GM18505 (cell line): ENCODE data around the gene PTPRN2.
"Not testable (repeated sequence)": the region's sequence is repeated elsewhere in the genome, so short reads cannot be mapped to it uniquely, and the experiment has no call there.

ENCODE experiments used
- ATAC-seq: cut with Tn5 transposase; IDR thresholded peaks from one replicate; pipeline ENCODE4 v1.9.1; 2021; ENCODE audit not compliant: unreplicated experiment
- POLR2A ChIP-seq: IDR thresholded peaks from 4 replicates; pipeline ENCODE4 v1.6.1; 2011; ENCODE audit warnings: borderline replicate concordance; ENCODE audit not compliant: insufficient read depth, insufficient read length; ENCODE audit errors: extremely low read depth

The PTPRN2 gene

GRCh38 chr7:157946398-157947060 is 641.1 kb downstream of the PTPRN2 start:
- TF ChIP-seq POLR2A, result no peak
- no peak for ATAC-seq

- ATAC-seq, result no peak
- TF ChIP-seq POLR2A, result no peak
Observed at GRCh38 chr7:157945401-157945800, 642.2 kb downstream of the PTPRN2 start.

- TF ChIP-seq POLR2A, result no peak
- ATAC-seq, result no peak
Observed at GRCh38 chr7:157944734-157945291, 642.8 kb downstream of the PTPRN2 start.

- TF ChIP-seq POLR2A, result no peak
- ATAC-seq, result no peak
Observed at GRCh38 chr7:157944051-157944450, 643.6 kb downstream of the PTPRN2 start.

- no peak for TF ChIP-seq POLR2A
- no peak for ATAC-seq
Observed at GRCh38 chr7:157943561-157943960, 644.1 kb downstream of the PTPRN2 start.

- no peak for TF ChIP-seq POLR2A
Observed at GRCh38 chr7:157941210-157941609, 646.4 kb downstream of the PTPRN2 start.

GRCh38 chr7:157940497-157940896 is 647.1 kb downstream of the PTPRN2 start:
- no peak for ATAC-seq

More at GRCh38 chr7:157941210-157941609, 646.4 kb downstream of the PTPRN2 start:
- ATAC-seq, result no peak

GRCh38 chr7:157938211-157938610 is 649.4 kb downstream of the PTPRN2 start:
- no peak for TF ChIP-seq POLR2A

More at GRCh38 chr7:157940497-157940896, 647.1 kb downstream of the PTPRN2 start:
- no peak for TF ChIP-seq POLR2A

GRCh38 chr7:157937406-157937805 is 650.2 kb downstream of the PTPRN2 start:
- no peak for ATAC-seq
- no peak for TF ChIP-seq POLR2A

More at GRCh38 chr7:157938211-157938610, 649.4 kb downstream of the PTPRN2 start:
- ATAC-seq, result no peak

- TF ChIP-seq POLR2A, result no peak
- ATAC-seq, result no peak
Observed at GRCh38 chr7:157936976-157937375, 650.6 kb downstream of the PTPRN2 start.

- not testable (repeated sequence) for ATAC-seq
Observed at GRCh38 chr7:157935721-157936120, 651.9 kb downstream of the PTPRN2 start.

- ATAC-seq, result not testable (repeated sequence)
Observed at GRCh38 chr7:157933219-157934155, 654.1 kb downstream of the PTPRN2 start.

GRCh38 chr7:157932498-157933218 is 655.0 kb downstream of the PTPRN2 start:
- no peak for ATAC-seq
- TF ChIP-seq POLR2A, result no peak
